ENCODE measurements around the gene ZSWIM5.
"Not testable (repeated sequence)": the region's sequence is repeated elsewhere in the genome, so short reads cannot be mapped to it uniquely, and the experiment has no call there.

- not testable (repeated sequence) for TF ChIP-seq CTCF, POLR2A (IDR thresholded peaks at IDR 0.05)
Observed at GRCh38 chr1:45164307-45164706, 42.1 kb downstream of the ZSWIM5 start.

All from body of pancreas (tissue), 4 donors.